Activated CD8-positive, alpha-beta T cell treated with anti-CD3 and anti-CD28 coated beads for 36 hours (primary cell): ENCODE results near the gene COPS7A. TPM values are rescaled to one million over a fixed set of nuclear protein-coding genes. Genes with fewer than 3 reads are reported as not detected.
A peak's percentile ranks its signal among the peaks of the same experiment; 100 is the strongest.

Experiments used
- ATAC-seq: fragments of 200-7000 bp; cut with Tn5 transposase; one replicate; pipeline ENCODE4 v1.10.0; 2021; ENCODE audit warnings: mild to moderate bottlenecking, moderate library complexity
- CTCF ChIA-PET: fragments of 350-600 bp; sonication (Branson Sonifier 250); formaldehyde crosslinking; loops from one replicate; lab custom pipeline; 2021; ENCODE audit warnings: antibody characterized with exemption; lab: Charles Lee
- POLR2A ChIA-PET: fragments of 350-600 bp; sonication (Branson Sonifier 250); formaldehyde crosslinking; loops from one replicate; lab custom pipeline; 2021; ENCODE audit warnings: antibody characterized with exemption; lab: Charles Lee
- DNase-seq: peaks from one replicate; pipeline ENCODE4 v3.0.0-alpha.2; 2020
- H3K27ac Mint-ChIP-seq: one replicate; pipeline ENCODE4 v1.8.0; 2021; ENCODE audit warnings: mild to moderate bottlenecking, mixed read lengths
- H3K27me3 Mint-ChIP-seq: one replicate; pipeline ENCODE4 v1.8.0; 2021; ENCODE audit warnings: mixed read lengths
- H3K36me3 Mint-ChIP-seq: one replicate; pipeline ENCODE4 v1.8.0; 2021; ENCODE audit warnings: low read depth, mixed read lengths
- H3K4me1 Mint-ChIP-seq: one replicate; pipeline ENCODE4 v1.8.0; 2021; ENCODE audit warnings: low read depth, mixed read lengths
- H3K4me3 Mint-ChIP-seq: one replicate; pipeline ENCODE4 v1.8.0; 2021; ENCODE audit warnings: mild to moderate bottlenecking, moderate library complexity, mixed read lengths
- H3K9me3 Mint-ChIP-seq: one replicate; pipeline ENCODE4 v1.8.0; 2021; ENCODE audit warnings: mixed read lengths
- CTCF ChIP-seq: fragments of 200-600 bp; IDR thresholded peaks from one replicate; pipeline ENCODE4 v1.8.0; 2022; ENCODE audit warnings: antibody characterized with exemption, mild to moderate bottlenecking
- intact Hi-C: fragments of 100-400 bp; cut with micrococcal nuclease; formaldehyde crosslinking; loops from one replicate; pipeline ENCODE4 v1.10.0; 2022
- total RNA-seq, 2 experiments: library from RNA; stranded (reverse); gene quantifications; one replicate each; pipeline ENCODE4 v1.2.3, GENCODE V29; 2021

The COPS7A gene
- total RNA-seq, 2 experiments from 2014 or later: 35.9 to 38.8 TPM

GRCh38 chr12:6697584-6698351 is 26.1 kb upstream of the COPS7A start:
- ChIA-PET CTCF (interaction anchor here (0.9 to 2.8 kb wide), 3 partner anchors 8 to 26 kb away, joined by 3 to 13 read pairs (median 10); partner anchors contain the start of genes COPS7A and ZNF384), POLR2A (interaction anchor here (0.7 to 2.5 kb wide), 2 partner anchors 9 to 209 kb away, joined by 3 to 7 read pairs; no protein-coding TSS in a partner anchor)
- ATAC-seq (no peak), DNase-seq (peak; percentile 44)
- Mint-ChIP-seq H3K4me1 (peaks cover 13% of the 10 kb centered on the region), H3K4me3 (no peak overlapping the region), H3K36me3 (no peaks in the 10 kb centered on the region), H3K9me3 (no peaks in the 10 kb centered on the region), H3K27me3 (peaks cover 34% of the 10 kb centered on the region), H3K27ac (no peak overlapping the region)
- peak; percentile 35 for TF ChIP-seq CTCF
- intact Hi-C loops: no loop called here

- Mint-ChIP-seq H3K27me3 (peaks cover 39% of the 10 kb centered on the region), H3K4me1 (peaks cover 13% of the 10 kb centered on the region), H3K4me3 (no peak overlapping the region), H3K27ac (no peak overlapping the region), H3K36me3 (no peaks in the 10 kb centered on the region), H3K9me3 (no peaks in the 10 kb centered on the region)
- DNase-seq (no peak), ATAC-seq (no peak)
- intact Hi-C loops: no loop called here
- no peak for TF ChIP-seq CTCF
- POLR2A ChIA-PET: interaction anchor here (0.7 kb wide), 2 partner anchors 14 to 208 kb away, joined by 3 read pairs; no protein-coding TSS in a partner anchor
- CTCF ChIA-PET: interaction anchor here (0.9 to 2.8 kb wide), 5 partner anchors 9 to 78 kb away, joined by 3 to 13 read pairs (median 3); partner anchors contain the start of genes COPS7A and ZNF384
Measured at GRCh38 chr12:6698352-6699046, 25.3 kb upstream of the COPS7A start.

- Mint-ChIP-seq H3K36me3 (no peaks in the 10 kb centered on the region), H3K27ac (no peak overlapping the region), H3K27me3 (peaks cover 47% of the 10 kb centered on the region), H3K9me3 (no peaks in the 10 kb centered on the region), H3K4me1 (peaks cover 13% of the 10 kb centered on the region), H3K4me3 (peak overlapping the region; percentile 51)
- ATAC-seq (no peak), DNase-seq (no peak)
- ChIA-PET CTCF (interaction anchor here (0.9 to 2.8 kb wide), 4 partner anchors 9 to 79 kb away, joined by 3 to 13 read pairs (median 6); partner anchors contain the start of genes COPS7A and ZNF384), POLR2A (interaction anchor here (0.7 to 0.8 kb wide), 2 partner anchors 10 to 15 kb away, joined by 3 to 4 read pairs; partner anchors contain the start of gene ZNF384)
- intact Hi-C loops: no loop called here
- no peak for TF ChIP-seq CTCF
Measured at GRCh38 chr12:6699259-6699988, 24.4 kb upstream of the COPS7A start.

- DNase-seq (peak; percentile 33), ATAC-seq (peak; percentile 46)
- H3K36me3 Mint-ChIP-seq: no peaks in the 10 kb centered on the region
- TF ChIP-seq CTCF: no peak
- no peaks in the 10 kb centered on the region for H3K9me3 Mint-ChIP-seq
- peak overlapping the region; percentile 51 for H3K4me3 Mint-ChIP-seq
- intact Hi-C loops: no loop called here
- POLR2A ChIA-PET: interaction anchor here (0.8 kb wide), 1 partner anchor 11 kb away, joined by 4 read pairs; the partner anchor contains the start of gene ZNF384
- peaks cover 50% of the 10 kb centered on the region for H3K27me3 Mint-ChIP-seq
- CTCF ChIA-PET: interaction anchor here (2.7 to 2.8 kb wide), 2 partner anchors 10 to 23 kb away, joined by 10 to 13 read pairs; partner anchors contain the start of genes COPS7A and ZNF384
- peaks cover 13% of the 10 kb centered on the region for H3K4me1 Mint-ChIP-seq
- no peak overlapping the region for H3K27ac Mint-ChIP-seq
Measured at GRCh38 chr12:6699989-6700645, 23.7 kb upstream of the COPS7A start.
